K562 (cell line): ENCODE results near the gene CNIH4. TPM values are rescaled to one million over a fixed set of nuclear protein-coding genes. Genes with fewer than 3 reads are reported as not detected.

Experiments used
- ATF7 ChIP-seq: fragments of 450-650 bp; IDR thresholded peaks from 2 replicates; pipeline ENCODE4 v1.7.1; 2014; ENCODE audit warnings: mild to moderate bottlenecking, moderate library complexity
- JUND ChIP-seq, 2 experiments: IDR thresholded peaks; 2 replicates in 1 of 2; 3 replicates in 1 of 2; pipeline ENCODE4 v1.6.1; 2011; ENCODE audit warnings: borderline replicate concordance in 2 of 2, low read depth in 2 of 2, low read length in 2 of 2, improper control_type of control experiment in 1 of 2, missing biosample characterization in 1 of 2, missing genetic modification characterization in 1 of 2, missing genetic modification reagents in 1 of 2
- PTTG1 ChIP-seq: fragments of 450-650 bp; IDR thresholded peaks from 2 replicates; pipeline ENCODE4 v1.6.1; 2016; ENCODE audit warnings: low read depth, mild to moderate bottlenecking, missing genetic modification characterization, missing compliant biosample characterization
- RBM14 ChIP-seq: fragments of 200-400 bp; formaldehyde crosslinking; IDR thresholded peaks from 2 replicates; pipeline ENCODE4 v1.6.1; 2018; ENCODE audit warnings: low read depth, mild to moderate bottlenecking, low read length, moderate library complexity, borderline replicate concordance; ENCODE audit not compliant: insufficient read depth
- TAF15 ChIP-seq: fragments of 200-400 bp; formaldehyde crosslinking; IDR thresholded peaks from 2 replicates; pipeline ENCODE4 v1.6.1; 2017; ENCODE audit warnings: mild to moderate bottlenecking, low read depth, low read length, moderate library complexity
- TAL1 ChIP-seq: fragments of 450-650 bp; IDR thresholded peaks from 2 replicates; pipeline ENCODE4 v1.6.1; 2016; ENCODE audit warnings: mild to moderate bottlenecking
- TARDBP ChIP-seq: fragments of 450-650 bp; IDR thresholded peaks from 2 replicates; pipeline ENCODE4 v1.6.1; 2016
- XRCC3 ChIP-seq: fragments of 450-650 bp; IDR thresholded peaks from 2 replicates; pipeline ENCODE4 v1.6.1; 2017; ENCODE audit warnings: mild to moderate bottlenecking, moderate library complexity
- ZBTB1 ChIP-seq: sonication (generic); formaldehyde crosslinking; IDR thresholded peaks from 2 replicates; pipeline ENCODE4 v1.8.1; 2023; ENCODE audit warnings: missing genetic modification reagents, low read depth, mild to moderate bottlenecking, borderline replicate concordance
- ZC3H11A ChIP-seq: IDR thresholded peaks from 2 replicates; pipeline ENCODE4 v1.6.1; 2012; ENCODE audit warnings: low read depth, low read length, improper control_type of control experiment
- ZNF24 ChIP-seq: fragments of 450-650 bp; IDR thresholded peaks from 2 replicates; pipeline ENCODE4 v1.6.1; 2016
- ZNF445 ChIP-seq: fragments of 250-450 bp; sonication (Bioruptor Pico); IDR thresholded peaks from 2 replicates; pipeline ENCODE4 v1.4.0; 2020; ENCODE audit warnings: low read depth, mild to moderate bottlenecking, moderate library complexity
- polyA plus RNA-seq, 8 experiments: library from polyadenylated mRNA; depleted of rRNA in 4 of 8; stranded (reverse) in 5 of 8; unstranded in 3 of 8; fragments of >200 nt; fragmentation: Nextera tagmentation in 2 of 8; fragmentation: Illumina TruSeq in 1 of 8; extraction: Ambion mirVana in 2 of 8; extraction: Trizol in 1 of 8; gene quantifications; 2 replicates each; pipeline versions ENCODE4 v1.2.1 to v1.2.3, GENCODE V29; 2011 to 2014; ENCODE audit warnings: inconsistent platforms in 1 of 8, missing spikeins in 1 of 8
- total RNA-seq, 7 experiments: library from RNA; depleted of rRNA in 6 of 7; stranded (reverse); fragments of >200 nt in 6 of 7; fragmentation: Illumina TruSeq in 2 of 7; extraction: Trizol in 2 of 7; gene quantifications; 2 replicates each; pipeline versions ENCODE4 v1.2.1 to v1.2.3, GENCODE V29; 2011 to 2021; ENCODE audit warnings: low replicate concordance in 1 of 7
- TF ChIP-seq, protein P1 (sequence below): sonication (generic); formaldehyde crosslinking; IDR thresholded peaks from 2 replicates; pipeline ENCODE4 v1.8.0; 2022; ENCODE audit warnings: missing genetic modification reagents, mild to moderate bottlenecking, moderate library complexity, borderline replicate concordance
- TF ChIP-seq, protein P2 (sequence below): fragments of 450-650 bp; formaldehyde crosslinking; IDR thresholded peaks from 2 replicates; pipeline ENCODE4 v1.4.0; 2022; ENCODE audit warnings: missing genetic modification characterization
- TF ChIP-seq, protein P3 (sequence below): sonication (generic); formaldehyde crosslinking; IDR thresholded peaks from 2 replicates; pipeline ENCODE4 v1.8.1; 2023; ENCODE audit warnings: mild to moderate bottlenecking, missing genetic modification reagents
- TF ChIP-seq, protein P4 (sequence below): IDR thresholded peaks from 2 replicates; pipeline ENCODE4 v1.6.1; 2012; ENCODE audit warnings: low read depth, low read length, improper control_type of control experiment, borderline replicate concordance
- TF ChIP-seq, protein P5 (sequence below): fragments of 450-650 bp; formaldehyde crosslinking; conservative IDR thresholded peaks from 2 replicates; pipeline ENCODE4 v1.4.0; 2022; ENCODE audit warnings: mild to moderate bottlenecking, missing genetic modification characterization
- TF ChIP-seq, protein P6 (sequence below): fragments of 250-450 bp; sonication (Bioruptor Pico); IDR thresholded peaks from 2 replicates; pipeline ENCODE4 v1.4.0; 2020; ENCODE audit warnings: mild to moderate bottlenecking, moderate library complexity

CNIH4 gene
- total and polyA plus RNA-seq, 9 of the 15 experiments (the other 6 are each of a cell fraction or from before 2014, with no cell fraction given), result 41.3 to 266 (median 61.1) TPM

DNA sequence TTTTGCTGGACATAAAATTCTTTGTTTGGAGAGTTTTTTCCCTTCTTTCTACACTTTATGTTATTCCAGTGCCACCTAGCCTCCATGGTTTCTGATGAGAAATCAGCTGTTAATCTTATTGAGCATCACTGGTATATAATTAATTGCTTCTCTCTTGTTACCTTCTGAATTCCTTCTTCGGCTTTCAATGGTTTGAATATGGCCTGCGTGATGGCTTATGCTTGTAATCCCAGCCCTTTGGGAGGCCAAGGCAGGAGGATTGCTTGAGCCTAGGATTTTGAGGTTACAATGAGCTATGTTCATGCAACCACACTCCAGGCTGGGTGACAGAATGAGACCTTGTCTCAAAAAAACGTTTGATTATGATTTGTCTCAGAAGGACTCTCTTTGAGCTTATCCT, 13.0 kb upstream of the CNIH4 start (continued):
- TF ChIP-seq, protein P1, sequence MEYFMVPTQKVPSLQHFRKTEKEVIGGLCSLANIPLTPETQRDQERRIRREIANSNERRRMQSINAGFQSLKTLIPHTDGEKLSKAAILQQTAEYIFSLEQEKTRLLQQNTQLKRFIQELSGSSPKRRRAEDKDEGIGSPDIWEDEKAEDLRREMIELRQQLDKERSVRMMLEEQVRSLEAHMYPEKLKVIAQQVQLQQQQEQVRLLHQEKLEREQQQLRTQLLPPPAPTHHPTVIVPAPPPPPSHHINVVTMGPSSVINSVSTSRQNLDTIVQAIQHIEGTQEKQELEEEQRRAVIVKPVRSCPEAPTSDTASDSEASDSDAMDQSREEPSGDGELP (CRISPR knock-in tag), result peak; percentile 28; the same call in 1 of the 2 replicates
- TF ChIP-seq ZNF445 (CRISPR knock-in tag) (0 out of 2 replicates have a peak, but pooled peaks have one; percentile 64), ZBTB1 (no peak), TAL1 (no peak), ZC3H11A (no peak), RBM14 (no peak), TARDBP (no peak), PTTG1 (tag) (no peak), ATF7 (0 out of 2 replicates have a peak, but pooled peaks have one; percentile 34), JUND (IDR thresholded peaks at IDR 0.05; ENCODE audit: borderline replicate concordance, low read depth, low read length) (no peak), JUND (tag; IDR thresholded peaks at IDR 0.05; ENCODE audit: borderline replicate concordance, low read depth, low read length) (peak; percentile 27; the same call in 1 of the 3 replicates), ZNF24 (no peak), TAF15 (no peak), XRCC3 (peak; percentile 92)
- TF ChIP-seq, protein P2, sequence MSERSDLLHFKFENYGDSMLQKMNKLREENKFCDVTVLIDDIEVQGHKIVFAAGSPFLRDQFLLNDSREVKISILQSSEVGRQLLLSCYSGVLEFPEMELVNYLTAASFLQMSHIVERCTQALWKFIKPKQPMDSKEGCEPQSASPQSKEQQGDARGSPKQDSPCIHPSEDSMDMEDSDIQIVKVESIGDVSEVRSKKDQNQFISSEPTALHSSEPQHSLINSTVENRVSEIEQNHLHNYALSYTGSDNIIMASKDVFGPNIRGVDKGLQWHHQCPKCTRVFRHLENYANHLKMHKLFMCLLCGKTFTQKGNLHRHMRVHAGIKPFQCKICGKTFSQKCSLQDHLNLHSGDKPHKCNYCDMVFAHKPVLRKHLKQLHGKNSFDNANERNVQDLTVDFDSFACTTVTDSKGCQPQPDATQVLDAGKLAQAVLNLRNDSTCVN (CRISPR knock-in tag), result no peak
- TF ChIP-seq, protein P3, sequence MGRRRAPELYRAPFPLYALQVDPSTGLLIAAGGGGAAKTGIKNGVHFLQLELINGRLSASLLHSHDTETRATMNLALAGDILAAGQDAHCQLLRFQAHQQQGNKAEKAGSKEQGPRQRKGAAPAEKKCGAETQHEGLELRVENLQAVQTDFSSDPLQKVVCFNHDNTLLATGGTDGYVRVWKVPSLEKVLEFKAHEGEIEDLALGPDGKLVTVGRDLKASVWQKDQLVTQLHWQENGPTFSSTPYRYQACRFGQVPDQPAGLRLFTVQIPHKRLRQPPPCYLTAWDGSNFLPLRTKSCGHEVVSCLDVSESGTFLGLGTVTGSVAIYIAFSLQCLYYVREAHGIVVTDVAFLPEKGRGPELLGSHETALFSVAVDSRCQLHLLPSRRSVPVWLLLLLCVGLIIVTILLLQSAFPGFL (CRISPR knock-in tag), result no peak
- TF ChIP-seq, protein P4, sequence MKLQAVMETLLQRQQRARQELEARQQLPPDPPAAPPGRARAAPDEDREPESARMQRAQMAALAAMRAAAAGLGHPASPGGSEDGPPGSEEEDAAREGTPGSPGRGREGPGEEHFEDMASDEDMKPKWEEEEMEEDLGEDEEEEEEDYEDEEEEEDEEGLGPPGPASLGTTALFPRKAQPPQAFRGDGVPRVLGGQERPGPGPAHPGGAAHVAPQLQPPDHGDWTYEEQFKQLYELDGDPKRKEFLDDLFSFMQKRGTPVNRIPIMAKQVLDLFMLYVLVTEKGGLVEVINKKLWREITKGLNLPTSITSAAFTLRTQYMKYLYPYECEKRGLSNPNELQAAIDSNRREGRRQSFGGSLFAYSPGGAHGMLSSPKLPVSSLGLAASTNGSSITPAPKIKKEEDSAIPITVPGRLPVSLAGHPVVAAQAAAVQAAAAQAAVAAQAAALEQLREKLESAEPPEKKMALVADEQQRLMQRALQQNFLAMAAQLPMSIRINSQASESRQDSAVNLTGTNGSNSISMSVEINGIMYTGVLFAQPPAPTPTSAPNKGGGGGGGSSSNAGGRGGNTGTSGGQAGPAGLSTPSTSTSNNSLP, result 0 out of 2 replicates have a peak, but pooled peaks have one; percentile 53
- TF ChIP-seq, protein P5, sequence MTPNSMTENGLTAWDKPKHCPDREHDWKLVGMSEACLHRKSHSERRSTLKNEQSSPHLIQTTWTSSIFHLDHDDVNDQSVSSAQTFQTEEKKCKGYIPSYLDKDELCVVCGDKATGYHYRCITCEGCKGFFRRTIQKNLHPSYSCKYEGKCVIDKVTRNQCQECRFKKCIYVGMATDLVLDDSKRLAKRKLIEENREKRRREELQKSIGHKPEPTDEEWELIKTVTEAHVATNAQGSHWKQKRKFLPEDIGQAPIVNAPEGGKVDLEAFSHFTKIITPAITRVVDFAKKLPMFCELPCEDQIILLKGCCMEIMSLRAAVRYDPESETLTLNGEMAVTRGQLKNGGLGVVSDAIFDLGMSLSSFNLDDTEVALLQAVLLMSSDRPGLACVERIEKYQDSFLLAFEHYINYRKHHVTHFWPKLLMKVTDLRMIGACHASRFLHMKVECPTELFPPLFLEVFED, result no peak
- TF ChIP-seq, protein P6, sequence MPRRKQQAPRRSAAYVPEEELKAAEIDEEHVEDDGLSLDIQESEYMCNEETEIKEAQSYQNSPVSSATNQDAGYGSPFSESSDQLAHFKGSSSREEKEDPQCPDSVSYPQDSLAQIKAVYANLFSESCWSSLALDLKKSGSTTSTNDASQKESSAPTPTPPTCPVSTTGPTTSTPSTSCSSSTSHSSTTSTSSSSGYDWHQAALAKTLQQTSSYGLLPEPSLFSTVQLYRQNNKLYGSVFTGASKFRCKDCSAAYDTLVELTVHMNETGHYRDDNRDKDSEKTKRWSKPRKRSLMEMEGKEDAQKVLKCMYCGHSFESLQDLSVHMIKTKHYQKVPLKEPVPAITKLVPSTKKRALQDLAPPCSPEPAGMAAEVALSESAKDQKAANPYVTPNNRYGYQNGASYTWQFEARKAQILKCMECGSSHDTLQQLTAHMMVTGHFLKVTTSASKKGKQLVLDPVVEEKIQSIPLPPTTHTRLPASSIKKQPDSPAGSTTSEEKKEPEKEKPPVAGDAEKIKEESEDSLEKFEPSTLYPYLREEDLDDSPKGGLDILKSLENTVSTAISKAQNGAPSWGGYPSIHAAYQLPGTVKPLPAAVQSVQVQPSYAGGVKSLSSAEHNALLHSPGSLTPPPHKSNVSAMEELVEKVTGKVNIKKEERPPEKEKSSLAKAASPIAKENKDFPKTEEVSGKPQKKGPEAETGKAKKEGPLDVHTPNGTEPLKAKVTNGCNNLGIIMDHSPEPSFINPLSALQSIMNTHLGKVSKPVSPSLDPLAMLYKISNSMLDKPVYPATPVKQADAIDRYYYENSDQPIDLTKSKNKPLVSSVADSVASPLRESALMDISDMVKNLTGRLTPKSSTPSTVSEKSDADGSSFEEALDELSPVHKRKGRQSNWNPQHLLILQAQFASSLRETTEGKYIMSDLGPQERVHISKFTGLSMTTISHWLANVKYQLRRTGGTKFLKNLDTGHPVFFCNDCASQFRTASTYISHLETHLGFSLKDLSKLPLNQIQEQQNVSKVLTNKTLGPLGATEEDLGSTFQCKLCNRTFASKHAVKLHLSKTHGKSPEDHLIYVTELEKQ (CRISPR knock-in tag), result 0 out of 2 replicates have a peak, but pooled peaks have one; percentile 24
